ENCODE data around the gene DHX15.

DNA sequence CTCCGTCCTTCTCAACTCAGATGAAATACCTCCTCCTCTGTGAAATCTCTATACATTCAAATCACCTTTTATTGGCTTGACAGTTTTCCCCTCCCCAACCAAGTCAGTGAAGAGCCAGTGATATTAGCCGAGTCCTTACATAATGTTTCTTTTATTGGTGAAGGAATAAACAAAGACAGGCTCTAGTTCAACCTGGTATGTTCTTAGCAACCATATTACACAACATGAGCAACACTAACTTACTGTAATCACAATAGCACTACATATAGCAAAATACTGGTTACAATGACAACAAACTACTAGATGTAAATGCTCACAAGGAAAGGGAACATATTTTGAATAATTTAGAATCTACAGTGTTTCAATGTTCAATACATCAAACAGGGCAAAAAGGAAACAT, 19.9 kb downstream of the DHX15 start:
- TF ChIP-seq POLR2A (IDR thresholded peaks at IDR 0.05; ENCODE audit: low read length): no peak
- TF ChIP-seq GATA1 (IDR thresholded peaks at IDR 0.05; ENCODE audit: low read depth, low read length): no peak
